Cardiac septum (tissue), 1 donor: ENCODE results near the gene SLF2. TPM values are rescaled to one million over a fixed set of nuclear protein-coding genes. Genes with fewer than 3 reads are reported as not detected.
"Not testable (repeated sequence)": the region's sequence is repeated elsewhere in the genome, so short reads cannot be mapped to it uniquely, and the experiment has no call there.

ENCODE experiments used
- DNase-seq: peaks from one replicate; pipeline ENCODE4 v3.0.0-alpha.2; 2020; ENCODE audit warnings: low spot score
- intact Hi-C: fragments of 100-400 bp; cut with DNase I; formaldehyde crosslinking; loops from one replicate; pipeline ENCODE4 v1.14.0; 2022
- total RNA-seq: library from RNA; stranded (reverse); fragmentation: NEBNext Ultra II Directional; extraction: Animal tissue kit (Norgen Biotek cat#: 25700); gene quantifications from one replicate; pipeline ENCODE4 v1.2.1, GENCODE V29; 2021
- donor health status: DM: no; HTN: no; CAD: no.

SLF2 gene
- total RNA-seq, 1 donor from 2014 or later: 22.8 TPM

GRCh38 chr10:100970914-100971811 is 58.4 kb downstream of the SLF2 start:
- no peak for DNase-seq
- intact Hi-C loops: no loop called here

DNA sequence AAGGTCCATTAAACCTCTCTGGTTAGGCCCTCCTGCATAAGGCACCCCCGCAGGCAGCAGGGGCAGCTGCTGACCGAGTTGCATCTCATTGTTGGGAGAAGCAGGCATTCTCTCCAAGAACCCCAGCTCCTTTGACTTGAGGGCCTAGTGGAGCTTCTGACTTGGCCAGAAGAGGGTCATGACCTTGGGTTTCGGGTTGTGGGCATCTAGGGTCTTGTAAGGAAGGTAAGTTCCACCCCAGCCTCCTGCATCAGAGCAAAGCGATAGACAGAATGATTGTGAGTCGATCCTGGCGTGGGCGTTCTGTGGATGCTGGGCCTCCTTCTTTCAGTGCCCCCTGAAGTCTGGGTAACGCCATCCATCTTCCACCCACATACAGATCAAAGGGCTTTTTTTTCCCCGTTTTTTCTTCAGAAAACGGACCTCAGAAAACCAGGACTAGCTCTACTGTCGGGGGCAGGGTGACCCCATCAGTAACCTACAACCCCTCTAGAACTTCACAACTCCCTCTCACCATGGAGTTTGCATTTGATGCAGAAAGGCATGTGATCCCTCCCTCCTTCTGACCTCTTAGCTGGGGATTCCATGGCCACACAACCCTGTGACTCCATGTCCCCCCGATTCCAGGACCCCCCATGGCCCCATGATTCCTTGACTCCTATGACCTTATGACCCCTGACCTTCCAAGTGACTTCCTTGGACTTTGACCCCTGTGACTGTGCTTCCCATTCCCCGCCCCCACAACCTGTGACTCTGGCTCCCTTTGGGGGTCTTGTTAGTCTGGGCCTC is 59.5 kb downstream of the SLF2 start:
- DNase-seq: no peak

DNA sequence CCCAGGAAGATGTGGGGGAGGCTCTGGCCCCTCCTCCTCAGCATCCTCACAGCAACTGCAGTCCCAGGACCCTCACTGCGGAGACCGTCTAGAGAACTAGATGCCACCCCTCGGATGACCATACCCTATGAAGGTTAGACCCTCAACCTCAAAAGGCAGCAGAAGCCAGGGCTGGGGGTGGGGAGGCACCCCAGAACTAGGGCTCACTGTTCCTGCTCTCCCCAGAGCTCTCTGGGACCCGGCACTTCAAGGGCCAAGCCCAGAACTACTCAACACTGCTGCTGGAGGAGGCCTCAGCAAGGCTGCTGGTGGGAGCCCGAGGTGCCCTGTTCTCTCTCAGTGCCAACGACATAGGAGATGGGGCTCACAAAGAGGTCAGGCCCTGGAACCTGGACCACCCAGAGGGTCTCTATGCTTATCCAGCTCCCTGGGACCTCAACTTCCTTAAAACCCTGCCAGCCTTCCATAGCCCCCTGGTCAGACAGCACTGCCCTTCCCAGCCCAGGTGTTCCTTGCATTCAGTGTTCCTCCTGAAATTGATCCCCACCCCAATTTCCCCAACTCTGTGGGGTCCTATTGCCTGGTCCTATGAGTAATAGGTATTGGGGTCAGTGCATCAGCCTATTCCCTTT is 60.3 kb downstream of the SLF2 start:
- intact Hi-C loops: no loop called here
- no peak for DNase-seq

More for the DNA sequence above, 59.5 kb downstream of the SLF2 start:
- intact Hi-C loops: no loop called here

DNA sequence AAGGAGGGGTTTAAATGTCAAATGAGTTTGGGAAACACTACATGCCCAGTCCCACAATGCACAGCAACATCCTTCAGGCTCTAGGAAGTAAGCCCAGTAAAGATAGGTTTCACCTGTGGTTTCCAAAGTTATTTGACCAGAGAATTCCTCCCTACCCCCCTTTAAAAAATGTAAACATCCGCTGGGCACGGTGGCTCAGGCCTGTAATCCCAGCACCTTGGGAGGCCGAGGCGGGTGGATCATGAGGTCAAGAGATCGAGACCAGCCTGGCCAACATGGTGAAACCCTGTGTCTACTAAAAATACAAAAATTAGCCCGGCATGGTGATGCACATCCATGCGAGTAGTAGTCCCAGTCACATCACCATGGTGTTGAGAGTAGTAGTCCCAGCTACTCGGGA is 62.6 kb downstream of the SLF2 start:
- intact Hi-C loops, DNase-seq: not testable (repeated sequence)

- intact Hi-C loops: no loop called here
- DNase-seq: no peak
Measured at GRCh38 chr10:100976906-100977305, 64.1 kb downstream of the SLF2 start.

GRCh38 chr10:100977436-100977835 is 64.7 kb downstream of the SLF2 start:
- intact Hi-C loops: no loop called here
- no peak for DNase-seq

GRCh38 chr10:100978121-100978900 is 65.5 kb downstream of the SLF2 start:
- intact Hi-C loops: no loop called here
- DNase-seq: no peak

DNA sequence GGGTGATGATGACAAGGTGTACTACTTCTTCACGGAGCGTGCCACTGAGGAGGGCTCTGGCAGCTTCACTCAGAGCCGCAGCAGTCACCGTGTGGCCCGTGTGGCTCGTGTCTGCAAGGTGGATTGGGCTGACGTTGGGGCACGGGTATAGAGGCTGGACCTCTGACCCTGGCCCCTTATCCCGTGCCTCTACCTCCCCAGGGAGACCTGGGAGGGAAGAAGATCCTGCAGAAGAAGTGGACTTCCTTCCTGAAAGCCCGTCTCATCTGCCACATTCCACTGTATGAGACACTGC is 66.1 kb downstream of the SLF2 start:
- DNase-seq: no peak

DNA sequence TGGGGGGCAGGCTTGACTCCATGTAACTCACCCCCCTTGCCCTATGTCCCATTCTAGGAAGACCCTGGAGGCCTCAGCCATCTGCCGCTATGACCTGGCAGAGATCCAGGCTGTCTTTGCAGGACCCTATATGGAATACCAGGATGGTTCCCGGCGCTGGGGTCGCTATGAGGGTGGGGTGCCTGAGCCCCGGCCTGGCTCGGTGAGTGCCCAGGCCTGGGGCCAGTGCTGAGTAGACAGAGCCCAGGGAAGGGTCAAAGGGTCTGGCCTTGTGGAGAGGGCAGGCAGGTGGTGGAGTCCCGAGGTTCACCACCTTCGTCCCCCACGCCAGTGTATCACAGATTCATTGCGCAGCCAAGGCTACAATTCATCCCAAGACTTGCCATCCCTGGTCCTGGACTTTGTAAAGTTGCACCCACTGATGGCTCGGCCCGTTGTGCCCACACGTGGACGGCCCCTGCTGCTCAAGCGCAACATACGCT is 67.1 kb downstream of the SLF2 start:
- DNase-seq: peak; percentile 64

More for the DNA sequence above, 66.1 kb downstream of the SLF2 start:
- intact Hi-C loops: no loop called here

GRCh38 chr10:100980311-100980710 is 67.5 kb downstream of the SLF2 start:
- intact Hi-C loops: no loop called here
- peak; percentile 54 for DNase-seq

More for the DNA sequence above, 67.1 kb downstream of the SLF2 start:
- intact Hi-C loops: no loop called here

GRCh38 chr10:100980711-100981110 is 67.9 kb downstream of the SLF2 start:
- DNase-seq: peak; percentile 51
- intact Hi-C loops: no loop called here

- intact Hi-C loops: no loop called here
- peak; percentile 3 for DNase-seq
Measured at GRCh38 chr10:100981178-100981772, 68.5 kb downstream of the SLF2 start.

DNA sequence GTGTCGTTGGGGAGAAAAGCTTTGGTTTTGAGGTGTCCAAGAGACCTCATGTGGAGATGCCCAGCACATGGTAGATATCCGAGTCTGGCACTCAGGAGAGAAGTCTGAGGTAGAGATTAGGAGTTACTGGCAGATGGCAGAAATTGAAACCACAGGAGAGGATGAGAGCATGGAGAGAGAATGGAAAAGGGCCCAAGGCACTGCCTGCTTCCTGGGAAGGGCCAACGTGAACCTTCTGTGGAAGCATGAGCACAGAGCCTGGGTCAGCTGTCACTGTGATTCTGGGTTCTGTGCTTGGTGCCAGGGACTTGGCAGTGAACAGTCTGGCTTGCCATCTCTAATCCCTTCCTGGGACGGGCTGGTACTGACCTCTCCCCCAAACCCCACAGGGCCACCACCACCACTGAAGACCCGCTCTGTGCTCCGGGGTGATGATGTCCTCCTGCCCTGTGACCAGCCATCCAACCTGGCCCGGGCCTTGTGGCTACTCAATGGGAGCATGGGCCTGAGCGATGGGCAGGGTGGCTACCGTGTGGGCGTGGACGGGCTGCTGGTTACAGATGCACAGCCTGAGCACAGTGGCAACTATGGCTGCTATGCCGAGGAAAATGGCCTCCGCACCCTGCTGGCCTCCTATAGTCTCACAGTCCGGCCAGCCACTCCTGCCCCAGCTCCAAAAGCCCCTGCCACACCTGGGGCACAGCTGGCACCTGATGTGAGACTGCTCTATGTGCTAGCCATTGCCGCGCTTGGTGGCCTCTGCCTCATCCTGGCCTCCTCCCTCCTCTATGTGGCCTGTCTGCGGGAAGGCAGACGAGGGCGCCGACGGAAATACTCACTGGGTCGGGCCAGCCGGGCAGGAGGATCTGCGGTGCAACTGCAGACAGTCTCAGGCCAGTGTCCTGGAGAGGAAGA is 70.4 kb downstream of the SLF2 start:
- DNase-seq: peak; percentile 74

DNA sequence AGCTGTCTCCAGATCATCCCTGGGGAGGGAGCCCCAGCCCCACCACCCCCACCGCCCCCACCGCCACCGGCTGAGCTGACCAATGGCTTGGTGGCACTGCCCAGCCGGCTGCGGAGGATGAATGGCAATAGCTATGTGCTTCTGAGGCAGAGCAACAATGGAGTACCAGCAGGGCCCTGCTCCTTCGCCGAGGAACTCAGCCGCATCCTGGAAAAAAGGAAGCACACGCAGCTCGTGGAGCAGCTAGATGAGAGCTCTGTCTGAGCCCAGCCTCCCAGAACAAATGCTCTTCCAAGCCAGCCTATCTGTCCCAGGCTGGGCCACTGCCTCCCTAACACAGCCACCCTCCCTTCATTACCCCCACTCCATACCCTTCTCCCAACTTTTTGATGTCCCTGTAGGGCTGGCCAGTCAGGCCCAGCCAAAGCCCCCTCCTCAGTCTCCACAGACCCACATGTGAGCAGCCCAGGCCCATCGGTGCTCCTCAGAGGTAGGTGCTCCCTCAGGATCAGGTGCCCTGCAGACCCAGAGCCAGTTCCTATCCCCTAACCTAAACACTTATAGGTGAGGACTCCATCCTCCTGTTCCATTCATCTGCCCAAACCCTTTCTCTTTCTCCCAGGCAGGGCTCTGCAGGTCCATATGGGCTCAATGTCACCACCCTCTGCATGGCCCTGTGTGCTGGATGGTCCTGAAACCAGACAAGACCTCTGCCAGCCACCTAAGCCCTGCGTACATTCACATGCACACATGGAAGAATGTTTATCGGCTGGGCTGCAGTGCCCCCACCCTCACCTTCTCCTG is 71.3 kb downstream of the SLF2 start:
- intact Hi-C loops: no loop called here
- peak; percentile 63 for DNase-seq

More for the DNA sequence above, 70.4 kb downstream of the SLF2 start:
- intact Hi-C loops: no loop called here

DNA sequence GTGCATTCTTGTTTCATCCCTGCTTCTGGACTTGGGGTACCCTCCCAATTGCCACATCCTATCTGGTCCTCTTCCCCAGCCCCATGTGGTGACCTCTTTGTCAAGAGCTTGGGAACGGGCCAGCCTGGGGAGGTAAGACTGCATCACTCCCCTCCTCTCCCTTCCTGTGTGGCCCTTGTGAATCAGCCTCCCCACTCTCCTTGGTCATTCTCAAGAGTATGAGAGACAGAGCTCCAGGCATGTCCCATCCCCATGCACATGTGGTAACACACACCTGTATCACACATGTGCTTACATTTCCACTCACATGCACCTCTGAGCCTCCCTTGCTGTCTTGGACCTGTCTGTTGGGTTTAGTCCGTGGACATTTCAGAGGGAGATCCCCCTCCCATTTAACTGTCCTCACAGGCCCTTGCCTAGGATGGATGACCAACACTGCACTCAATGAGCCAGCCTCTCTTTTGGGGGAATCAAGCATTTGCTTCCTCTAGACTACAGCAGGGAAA is 72.0 kb downstream of the SLF2 start:
- peak; percentile 55 for DNase-seq
- intact Hi-C loops: loop anchor here (5.0 kb wide), 1 partner anchor 72 kb away; the partner anchor contains the start of gene SLF2

GRCh38 chr10:100985336-100985735 is 72.6 kb downstream of the SLF2 start:
- intact Hi-C loops: loop anchor here (5.0 kb wide), 1 partner anchor 73 kb away; the partner anchor contains the start of gene SLF2

DNA sequence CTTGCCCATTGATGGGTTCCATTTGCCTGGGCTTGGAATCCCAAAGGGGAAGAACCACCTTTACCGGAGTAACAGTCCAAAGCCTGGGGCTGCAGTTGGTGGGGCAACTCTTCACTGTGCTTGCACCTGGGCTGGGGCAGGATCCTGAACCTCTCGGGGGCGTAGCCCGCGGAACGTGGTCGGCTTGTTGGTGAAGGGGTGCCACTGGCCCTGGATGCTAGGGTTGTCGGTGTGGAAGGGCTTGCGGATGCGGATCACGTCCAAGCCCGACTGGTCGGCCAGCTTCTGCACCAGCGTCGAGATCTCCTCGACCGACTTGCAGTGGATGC is 73.8 kb downstream of the SLF2 start:
- no peak for DNase-seq
- intact Hi-C loops: loop anchor here (5.0 kb wide), 1 partner anchor 74 kb away; the partner anchor contains the start of gene SLF2

More at GRCh38 chr10:100985336-100985735, 72.6 kb downstream of the SLF2 start:
- peak; percentile 31 for DNase-seq
